Stimulated activated CD4-positive, alpha-beta T cell treated with anti-CD3 and anti-CD28 coated beads, Interleukin-1b, Interleukin-23, amount 100 ng/mL, for 1 hour (primary cell): ENCODE measurements around the gene CLHC1.
"Not testable (repeated sequence)": the region's sequence is repeated elsewhere in the genome, so short reads cannot be mapped to it uniquely, and the experiment has no call there.

Source experiments
- DNase-seq, 2 donors: peaks; one replicate each; pipeline ENCODE4 v3.0.0-alpha.2; 2020; ENCODE audit warnings: low read depth in 2 of 2

The CLHC1 gene

GRCh38 chr2:55232084-55232862 is at the start of gene CLHC1, which contains the start of gene RPS27A:
CLHC1 (minus strand) TSS chr2:55232293; CDS start chr2:55222411, 9,882 bp downstream.
RPS27A (plus strand) TSS chr2:55232688; CDS start chr2:55232825, 137 bp downstream.
- DNase-seq = peak; percentile 83 to 97

GRCh38 chr2:55280851-55281546 is 48.9 kb upstream of the CLHC1 start:
- not testable (repeated sequence) for DNase-seq

DNA sequence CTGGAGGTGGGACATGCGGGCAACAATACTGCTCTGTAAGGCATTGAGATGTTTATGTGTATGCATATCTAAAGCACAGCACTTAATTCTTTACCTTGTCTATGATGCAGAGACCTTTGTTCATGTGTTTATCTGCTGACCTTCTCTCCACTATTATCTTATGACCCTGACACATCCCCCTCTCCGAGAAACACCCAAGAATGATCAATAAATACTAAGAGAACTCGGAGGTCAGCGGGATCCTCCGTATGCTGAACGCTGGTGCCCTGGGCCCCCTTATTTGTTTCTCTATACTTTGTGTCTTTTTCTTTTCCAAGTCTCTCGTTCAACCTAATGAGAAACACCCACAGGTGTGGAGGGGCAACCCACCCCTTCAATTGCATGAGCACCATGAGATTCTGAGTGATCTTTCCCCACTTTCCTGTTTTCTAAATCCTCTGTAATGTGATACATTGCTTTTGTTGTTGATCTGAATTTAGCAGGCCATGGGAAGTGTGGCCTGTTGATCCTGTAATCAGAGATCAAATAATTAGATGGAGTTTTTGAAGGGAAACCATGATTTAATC is 47.8 kb upstream of the CLHC1 start:
- DNase-seq = not testable (repeated sequence)

DNA sequence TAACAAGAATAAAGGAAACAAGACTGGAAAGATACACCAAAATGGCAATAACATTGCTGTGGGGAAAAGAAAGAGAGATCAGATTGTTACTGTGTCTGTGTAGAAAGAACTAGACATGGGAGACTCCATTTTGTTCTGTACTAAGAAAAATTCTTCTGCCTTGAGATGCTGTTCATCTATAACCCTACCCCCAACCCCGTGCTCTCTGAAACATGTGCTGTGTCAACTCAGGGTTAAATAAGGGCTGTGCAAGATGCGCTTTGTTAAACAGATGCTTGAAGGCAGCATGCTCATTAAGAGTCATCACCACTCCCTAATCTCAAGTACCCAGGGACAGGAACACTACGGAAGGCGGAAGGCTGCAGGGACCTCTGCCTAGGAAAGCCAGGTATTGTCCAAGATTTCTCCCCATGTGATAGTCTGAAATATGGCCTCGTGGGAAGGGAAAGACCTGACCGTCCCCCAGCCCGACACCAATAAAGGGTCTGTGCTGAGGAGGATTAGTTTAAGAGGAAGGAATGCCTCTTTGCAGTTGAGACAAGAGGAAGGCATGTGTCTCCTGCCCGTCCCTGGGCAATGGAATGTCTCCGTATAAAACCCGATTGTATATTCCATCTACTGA is 47.2 kb upstream of the CLHC1 start:
- not testable (repeated sequence) for DNase-seq

- no peak for DNase-seq
Observed at GRCh38 chr2:55277310-55277709, 45.2 kb upstream of the CLHC1 start.

- DNase-seq = not testable (repeated sequence)
Observed at GRCh38 chr2:55274346-55274745, 42.3 kb upstream of the CLHC1 start.

GRCh38 chr2:55269645-55269990 is 37.5 kb upstream of the CLHC1 start:
- DNase-seq = no peak

GRCh38 chr2:55268907-55269644 is 37.0 kb upstream of the CLHC1 start, which contains the start of gene MTIF2:
MTIF2 (minus strand) TSS chr2:55269231; CDS start chr2:55263858, 5,373 bp downstream.
- peak; percentile 68 to 74 for DNase-seq

DNA sequence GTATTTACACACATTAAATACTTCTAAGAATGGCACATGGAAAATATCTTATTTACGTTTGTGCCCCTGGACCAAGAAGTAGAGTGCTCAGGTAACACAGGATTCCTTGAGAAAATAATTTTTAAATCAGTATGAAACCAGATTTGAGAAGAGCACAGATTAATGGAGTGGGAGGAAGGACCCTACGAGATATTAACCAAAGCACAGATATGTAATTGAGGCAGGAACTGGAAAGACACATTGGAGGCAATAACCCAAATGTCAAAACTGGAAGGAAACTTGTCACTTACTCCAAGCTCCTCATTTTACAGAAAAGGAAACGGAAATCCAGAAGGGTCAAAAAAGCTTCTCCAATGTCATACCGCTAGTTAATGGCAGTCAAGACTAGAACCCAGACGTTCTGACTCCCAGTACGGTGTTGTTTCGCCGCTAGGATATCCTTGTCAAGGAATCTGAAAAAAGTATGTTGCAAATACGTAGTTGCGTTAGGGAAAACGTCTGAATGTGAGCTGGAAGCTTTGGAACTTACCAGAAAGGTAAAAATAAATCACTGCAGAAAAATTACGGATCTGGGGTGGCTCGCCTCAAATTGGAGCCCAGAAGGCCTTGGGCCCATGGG is 36.3 kb upstream of the CLHC1 start:
- no peak for DNase-seq

DNA sequence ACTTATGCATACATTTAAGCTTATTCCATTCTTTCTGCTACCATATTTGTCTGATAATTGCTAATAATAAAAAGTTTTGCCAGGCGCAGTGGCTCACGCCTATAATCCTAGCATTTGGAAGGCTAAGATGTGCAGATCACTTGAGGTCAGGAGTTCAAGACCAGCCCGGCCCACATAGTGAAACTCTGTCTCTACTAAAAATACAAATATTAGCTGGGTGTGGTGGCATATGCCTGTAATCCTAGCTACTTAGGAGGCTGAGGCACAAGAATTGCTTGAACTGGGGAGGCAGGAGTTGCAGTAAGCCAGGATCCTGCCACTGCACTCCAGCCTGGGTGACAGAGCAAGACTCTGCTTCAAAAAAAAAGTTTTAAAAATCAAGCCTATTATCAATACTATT is 27.5 kb upstream of the CLHC1 start:
- DNase-seq = not testable (repeated sequence)

DNA sequence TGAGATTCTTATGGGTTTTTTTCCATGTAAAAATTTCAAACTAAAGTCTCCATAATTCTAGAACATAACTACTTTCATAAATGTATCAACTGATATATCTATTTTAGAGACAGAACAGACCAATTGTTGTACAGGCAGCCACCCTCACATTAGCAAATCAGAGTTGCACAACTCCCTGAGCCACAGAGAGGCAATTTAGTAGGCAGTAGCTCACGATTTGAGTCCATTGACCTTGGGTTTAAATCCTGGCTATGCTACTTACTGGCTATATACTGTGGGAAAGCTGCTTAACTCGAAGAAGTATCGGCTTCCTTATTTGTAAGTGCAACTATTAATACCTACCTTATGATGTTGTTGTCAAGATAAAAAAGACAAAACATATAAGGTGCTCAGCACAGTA is 20.7 kb upstream of the CLHC1 start:
- DNase-seq = no peak

GRCh38 chr2:55247025-55247424 is 14.9 kb upstream of the CLHC1 start:
- no peak for DNase-seq

- no peak for DNase-seq
Observed at GRCh38 chr2:55245411-55245810, 13.3 kb upstream of the CLHC1 start.

DNA sequence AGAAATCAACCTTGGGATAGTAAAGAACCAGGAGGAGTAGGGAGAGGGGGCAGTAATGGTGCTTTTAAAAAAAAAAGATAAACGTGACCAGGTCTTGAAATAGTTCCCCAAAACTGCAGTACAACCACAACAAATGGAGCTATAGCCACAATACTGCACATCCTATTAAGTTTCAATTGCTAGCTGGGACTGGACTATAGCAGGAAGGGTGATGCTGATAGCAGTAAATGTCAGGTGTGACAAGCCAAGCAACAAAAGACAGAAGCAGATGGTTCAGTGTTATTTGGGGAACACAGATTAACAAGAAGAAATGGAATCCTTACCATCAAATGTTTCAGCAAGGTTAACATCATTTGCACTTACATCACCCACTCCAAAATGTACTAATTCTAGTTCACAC is 10.5 kb upstream of the CLHC1 start:
- no peak for DNase-seq

DNA sequence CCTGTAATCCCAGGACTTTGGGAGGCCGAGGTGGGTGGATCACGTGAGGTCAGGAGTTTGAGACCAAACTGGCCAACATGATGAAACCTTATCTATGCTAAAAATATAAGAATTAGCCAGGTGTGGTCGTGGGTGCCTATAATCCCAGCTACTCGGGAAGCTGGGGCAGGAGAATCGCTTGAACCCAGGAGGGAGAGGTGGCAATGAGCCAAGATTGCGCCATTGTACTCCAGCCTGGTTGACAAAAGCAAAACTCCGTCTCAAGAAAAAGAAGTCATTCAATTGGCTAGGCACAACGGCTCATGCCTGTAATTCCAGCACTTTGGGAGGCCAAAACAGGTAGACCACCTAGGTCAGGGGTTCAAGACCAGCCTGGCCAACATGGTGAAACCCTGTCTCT is 9.5 kb upstream of the CLHC1 start:
- DNase-seq = not testable (repeated sequence)

- DNase-seq = no peak
Observed at GRCh38 chr2:55239656-55240222, 7.6 kb upstream of the CLHC1 start.

GRCh38 chr2:55236992-55237543 is 5.0 kb upstream of the CLHC1 start:
- DNase-seq = no peak

DNA sequence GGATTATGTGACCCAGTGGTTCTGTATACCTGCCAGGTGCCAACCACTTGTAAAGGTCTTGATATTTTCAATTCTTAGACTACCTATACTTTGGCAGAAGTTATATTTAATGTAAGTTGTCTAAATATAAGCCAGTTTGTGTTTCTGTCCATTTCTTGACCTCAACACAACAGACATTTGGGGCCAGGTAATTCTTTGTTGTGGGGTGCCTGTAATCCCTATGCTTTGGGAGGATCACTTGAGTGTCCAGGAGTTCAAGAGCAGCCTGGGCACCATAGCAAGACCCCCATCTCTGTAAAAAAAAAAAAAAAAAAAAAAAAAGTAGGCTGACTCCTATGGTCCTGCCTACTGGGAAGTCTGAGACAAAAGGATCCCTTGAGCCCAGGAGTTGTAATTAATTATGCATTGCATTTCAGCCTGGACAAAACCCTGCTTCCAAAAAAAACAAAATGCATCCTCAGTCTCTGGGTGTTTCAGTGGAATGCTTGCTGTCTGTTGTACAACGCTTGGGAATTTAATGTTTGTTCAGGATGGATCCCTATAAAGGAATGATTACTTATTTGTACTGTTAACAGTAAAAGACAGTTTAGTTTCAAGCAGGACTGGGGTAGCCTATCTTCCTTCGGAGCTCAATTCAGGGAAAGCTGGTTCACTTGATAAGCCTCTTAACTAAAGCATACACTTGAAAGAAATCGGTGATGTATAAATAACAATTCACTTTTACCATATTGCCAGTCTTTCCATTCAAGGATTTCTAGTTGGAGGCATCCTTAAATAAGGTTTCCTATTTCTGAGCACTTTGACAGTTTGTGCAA is 3.8 kb upstream of the CLHC1 start:
- DNase-seq = no peak

DNA sequence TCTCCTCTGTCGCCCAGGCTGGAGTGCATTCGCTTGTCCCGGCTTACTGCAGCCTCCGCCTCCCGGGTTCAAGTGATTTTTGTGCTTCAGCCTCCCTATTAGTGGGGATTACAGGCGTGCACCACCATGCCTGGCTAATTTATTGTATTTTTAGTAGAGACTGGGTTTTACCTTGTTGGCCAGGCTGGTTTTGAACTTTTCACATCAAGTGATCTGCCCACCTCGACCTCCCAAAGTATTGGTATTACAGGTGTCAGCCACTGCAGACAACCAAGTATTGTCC is 1.5 kb upstream of the CLHC1 start:
- no peak for DNase-seq
